Measurements from ENCODE around the gene MICAL2.

MICAL2 gene

DNA sequence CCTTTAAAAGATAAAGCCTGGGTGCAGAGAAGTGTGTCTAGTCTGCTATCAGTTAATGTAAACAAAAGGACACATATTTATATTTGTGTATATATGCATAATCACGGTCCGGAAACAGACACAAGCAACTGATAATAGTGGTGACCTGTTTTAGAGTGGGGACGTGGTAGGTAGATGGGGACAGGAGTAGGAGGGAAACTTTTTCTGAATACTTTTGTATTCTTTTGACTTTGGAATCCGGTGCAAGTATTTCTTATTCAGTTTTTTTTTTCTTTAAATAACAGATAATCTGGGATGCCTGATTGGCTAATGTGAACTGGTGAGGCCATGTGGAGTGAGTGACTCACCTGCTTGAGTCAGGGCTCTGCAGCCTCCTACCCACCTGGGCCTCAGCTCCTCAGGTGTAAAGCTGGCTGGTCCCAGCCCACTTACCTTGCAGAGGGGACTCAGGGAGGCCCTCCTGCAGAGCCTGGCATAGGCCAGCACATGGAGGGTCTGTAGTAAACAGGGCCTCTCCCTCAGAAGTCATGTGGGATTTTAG, 15.3 kb downstream of the MICAL2 start:
- H3K4me3 ChIP-seq (ENCODE audit: low read length) = no peak overlapping the region
- H3K4me1 ChIP-seq (ENCODE audit: control insufficient read depth, insufficient read depth, low read length) = peaks cover 63% of the 10 kb centered on the region
- no peaks in the 10 kb centered on the region for H3K36me3 ChIP-seq (ENCODE audit: control insufficient read depth, insufficient read depth, low read length)

GRCh38 chr11:12126344-12127019, 16.1 kb downstream of the MICAL2 start:
- Histone ChIP-seq H3K36me3 (ENCODE audit: control insufficient read depth, insufficient read depth, low read length) (no peaks in the 10 kb centered on the region), H3K4me3 (ENCODE audit: low read length) (no peak overlapping the region), H3K27me3 (ENCODE audit: control insufficient read depth, insufficient read depth, low read length) (no peaks in the 10 kb centered on the region), H3K4me1 (ENCODE audit: control insufficient read depth, insufficient read depth, low read length) (peaks cover 61% of the 10 kb centered on the region), H3K9me3 (ENCODE audit: control insufficient read depth, low read length) (no peaks in the 10 kb centered on the region), H3K9ac (ENCODE audit: low read length) (no peak overlapping the region)

More for the DNA sequence above, 15.3 kb downstream of the MICAL2 start:
- Histone ChIP-seq H3K9ac (ENCODE audit: low read length) (no peak overlapping the region), H3K9me3 (ENCODE audit: control insufficient read depth, low read length) (no peaks in the 10 kb centered on the region), H3K27me3 (ENCODE audit: control insufficient read depth, insufficient read depth, low read length) (no peaks in the 10 kb centered on the region)

- Histone ChIP-seq H3K9me3 (ENCODE audit: control insufficient read depth, low read length) (no peaks in the 10 kb centered on the region), H3K4me3 (ENCODE audit: low read length) (no peak overlapping the region), H3K4me1 (ENCODE audit: control insufficient read depth, insufficient read depth, low read length) (peaks cover 60% of the 10 kb centered on the region), H3K9ac (ENCODE audit: low read length) (no peak overlapping the region), H3K27me3 (ENCODE audit: control insufficient read depth, insufficient read depth, low read length) (no peaks in the 10 kb centered on the region), H3K36me3 (ENCODE audit: control insufficient read depth, insufficient read depth, low read length) (no peaks in the 10 kb centered on the region)
Measured at GRCh38 chr11:12127206-12127898, 17.0 kb downstream of the MICAL2 start.

- H3K4me1 ChIP-seq (ENCODE audit: control insufficient read depth, insufficient read depth, low read length) = peaks cover 60% of the 10 kb centered on the region
- H3K36me3 ChIP-seq (ENCODE audit: control insufficient read depth, insufficient read depth, low read length) = no peaks in the 10 kb centered on the region
- no peaks in the 10 kb centered on the region for H3K9me3 ChIP-seq (ENCODE audit: control insufficient read depth, low read length)
- no peak overlapping the region for H3K4me3 ChIP-seq (ENCODE audit: low read length)
- H3K9ac ChIP-seq (ENCODE audit: low read length) = no peak overlapping the region
- H3K27me3 ChIP-seq (ENCODE audit: control insufficient read depth, insufficient read depth, low read length) = no peaks in the 10 kb centered on the region
Measured at GRCh38 chr11:12128301-12128751, 17.9 kb downstream of the MICAL2 start.

DNA sequence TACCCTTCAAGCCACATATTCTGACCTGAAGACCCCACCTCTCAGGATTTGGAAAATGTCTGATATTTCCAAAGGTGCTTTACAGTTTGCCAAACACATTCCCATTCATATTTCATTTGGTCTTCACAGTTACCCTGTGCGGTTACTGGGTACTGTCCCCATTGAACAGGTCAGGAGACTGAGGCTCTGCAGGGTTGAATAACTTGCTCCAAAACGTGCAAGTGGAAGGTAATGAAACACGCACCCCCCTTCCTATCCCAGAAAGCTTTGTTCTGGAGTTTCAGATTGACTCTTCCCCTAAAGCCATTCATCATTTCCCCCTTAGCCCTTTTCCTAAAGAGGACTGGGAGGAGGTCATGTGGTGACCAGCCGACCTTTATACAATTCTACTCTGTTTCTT, 18.8 kb downstream of the MICAL2 start:
- peaks cover 65% of the 10 kb centered on the region for H3K4me1 ChIP-seq (ENCODE audit: control insufficient read depth, insufficient read depth, low read length)
- no peak overlapping the region for H3K9ac ChIP-seq (ENCODE audit: low read length)
- no peaks in the 10 kb centered on the region for H3K9me3 ChIP-seq (ENCODE audit: control insufficient read depth, low read length)
- H3K4me3 ChIP-seq (ENCODE audit: low read length) = no peak overlapping the region
- no peaks in the 10 kb centered on the region for H3K36me3 ChIP-seq (ENCODE audit: control insufficient read depth, insufficient read depth, low read length)
- H3K27me3 ChIP-seq (ENCODE audit: control insufficient read depth, insufficient read depth, low read length) = no peaks in the 10 kb centered on the region

- H3K9me3 ChIP-seq (ENCODE audit: control insufficient read depth, low read length) = no peaks in the 10 kb centered on the region
- H3K4me1 ChIP-seq (ENCODE audit: control insufficient read depth, insufficient read depth, low read length) = peaks cover 65% of the 10 kb centered on the region
- H3K4me3 ChIP-seq (ENCODE audit: low read length) = no peak overlapping the region
- no peak overlapping the region for H3K9ac ChIP-seq (ENCODE audit: low read length)
- H3K36me3 ChIP-seq (ENCODE audit: control insufficient read depth, insufficient read depth, low read length) = no peaks in the 10 kb centered on the region
- no peaks in the 10 kb centered on the region for H3K27me3 ChIP-seq (ENCODE audit: control insufficient read depth, insufficient read depth, low read length)
Measured at GRCh38 chr11:12130180-12130980, 20.0 kb downstream of the MICAL2 start.

GRCh38 chr11:12131943-12132789, 21.8 kb downstream of the MICAL2 start:
- H3K9me3 ChIP-seq (ENCODE audit: control insufficient read depth, low read length) = no peaks in the 10 kb centered on the region
- H3K4me3 ChIP-seq (ENCODE audit: low read length) = no peak overlapping the region
- H3K27me3 ChIP-seq (ENCODE audit: control insufficient read depth, insufficient read depth, low read length) = no peaks in the 10 kb centered on the region
- peaks cover 65% of the 10 kb centered on the region for H3K4me1 ChIP-seq (ENCODE audit: control insufficient read depth, insufficient read depth, low read length)
- H3K9ac ChIP-seq (ENCODE audit: low read length) = no peak overlapping the region
- H3K36me3 ChIP-seq (ENCODE audit: control insufficient read depth, insufficient read depth, low read length) = no peaks in the 10 kb centered on the region

- no peaks in the 10 kb centered on the region for H3K27me3 ChIP-seq (ENCODE audit: control insufficient read depth, insufficient read depth, low read length)
- H3K9ac ChIP-seq (ENCODE audit: low read length) = no peak overlapping the region
- no peak overlapping the region for H3K4me3 ChIP-seq (ENCODE audit: low read length)
- peaks cover 64% of the 10 kb centered on the region for H3K4me1 ChIP-seq (ENCODE audit: control insufficient read depth, insufficient read depth, low read length)
- H3K36me3 ChIP-seq (ENCODE audit: control insufficient read depth, insufficient read depth, low read length) = no peaks in the 10 kb centered on the region
- no peaks in the 10 kb centered on the region for H3K9me3 ChIP-seq (ENCODE audit: control insufficient read depth, low read length)
Measured at GRCh38 chr11:12132790-12133145, 22.4 kb downstream of the MICAL2 start.

GRCh38 chr11:12133547-12134235, 23.3 kb downstream of the MICAL2 start:
- Histone ChIP-seq H3K4me1 (ENCODE audit: control insufficient read depth, insufficient read depth, low read length) (peaks cover 66% of the 10 kb centered on the region), H3K27me3 (ENCODE audit: control insufficient read depth, insufficient read depth, low read length) (no peaks in the 10 kb centered on the region), H3K9me3 (ENCODE audit: control insufficient read depth, low read length) (no peaks in the 10 kb centered on the region), H3K9ac (ENCODE audit: low read length) (no peak overlapping the region), H3K4me3 (ENCODE audit: low read length) (no peak overlapping the region), H3K36me3 (ENCODE audit: control insufficient read depth, insufficient read depth, low read length) (no peaks in the 10 kb centered on the region)

GRCh38 chr11:12134236-12134585, 23.8 kb downstream of the MICAL2 start:
- Histone ChIP-seq H3K27me3 (ENCODE audit: control insufficient read depth, insufficient read depth, low read length) (no peaks in the 10 kb centered on the region), H3K4me1 (ENCODE audit: control insufficient read depth, insufficient read depth, low read length) (peaks cover 71% of the 10 kb centered on the region), H3K9ac (ENCODE audit: low read length) (no peak overlapping the region), H3K36me3 (ENCODE audit: control insufficient read depth, insufficient read depth, low read length) (no peaks in the 10 kb centered on the region), H3K9me3 (ENCODE audit: control insufficient read depth, low read length) (no peaks in the 10 kb centered on the region), H3K4me3 (ENCODE audit: low read length) (no peak overlapping the region)

DNA sequence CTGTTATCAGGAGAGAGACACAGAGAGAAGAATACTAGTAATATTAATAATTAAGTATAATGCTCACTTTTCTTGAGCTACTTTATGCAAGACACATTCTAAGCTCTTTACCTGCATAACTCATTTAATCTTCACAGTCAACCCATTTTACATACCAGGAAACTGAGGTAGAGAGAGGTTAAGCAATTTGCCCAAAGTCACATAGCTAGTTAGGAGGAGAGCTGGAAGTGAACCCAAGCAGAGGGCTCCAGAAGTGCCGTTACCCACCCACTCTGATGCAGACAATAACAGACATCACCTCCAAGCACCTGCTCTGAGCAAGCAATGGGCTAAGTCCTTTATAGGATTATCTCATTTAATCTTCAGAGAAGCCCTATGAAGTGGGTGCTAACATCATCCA, 24.8 kb downstream of the MICAL2 start:
- Histone ChIP-seq H3K9ac (ENCODE audit: low read length) (no peak overlapping the region), H3K4me3 (ENCODE audit: low read length) (no peak overlapping the region), H3K36me3 (ENCODE audit: control insufficient read depth, insufficient read depth, low read length) (no peaks in the 10 kb centered on the region), H3K9me3 (ENCODE audit: control insufficient read depth, low read length) (no peaks in the 10 kb centered on the region), H3K27me3 (ENCODE audit: control insufficient read depth, insufficient read depth, low read length) (no peaks in the 10 kb centered on the region), H3K4me1 (ENCODE audit: control insufficient read depth, insufficient read depth, low read length) (peaks cover 75% of the 10 kb centered on the region)
